HG03575 (cell line): Measurements from ENCODE around the gene BTBD9.

Experiments used
- ATAC-seq: cut with Tn5 transposase; IDR thresholded peaks from one replicate; pipeline ENCODE4 v1.9.1; 2021; ENCODE audit not compliant: unreplicated experiment, insufficient number of reproducible peaks, low FRiP score; ENCODE audit errors: extremely low read depth

Gene BTBD9

GRCh38 chr6:38305995-38306681 lies 333.6 kb downstream of the BTBD9 start:
- no peak for ATAC-seq

- no peak for ATAC-seq
Observed at GRCh38 chr6:38302838-38303237, 336.9 kb downstream of the BTBD9 start.

- no peak for ATAC-seq
Observed at GRCh38 chr6:38302081-38302480, 337.6 kb downstream of the BTBD9 start.

DNA sequence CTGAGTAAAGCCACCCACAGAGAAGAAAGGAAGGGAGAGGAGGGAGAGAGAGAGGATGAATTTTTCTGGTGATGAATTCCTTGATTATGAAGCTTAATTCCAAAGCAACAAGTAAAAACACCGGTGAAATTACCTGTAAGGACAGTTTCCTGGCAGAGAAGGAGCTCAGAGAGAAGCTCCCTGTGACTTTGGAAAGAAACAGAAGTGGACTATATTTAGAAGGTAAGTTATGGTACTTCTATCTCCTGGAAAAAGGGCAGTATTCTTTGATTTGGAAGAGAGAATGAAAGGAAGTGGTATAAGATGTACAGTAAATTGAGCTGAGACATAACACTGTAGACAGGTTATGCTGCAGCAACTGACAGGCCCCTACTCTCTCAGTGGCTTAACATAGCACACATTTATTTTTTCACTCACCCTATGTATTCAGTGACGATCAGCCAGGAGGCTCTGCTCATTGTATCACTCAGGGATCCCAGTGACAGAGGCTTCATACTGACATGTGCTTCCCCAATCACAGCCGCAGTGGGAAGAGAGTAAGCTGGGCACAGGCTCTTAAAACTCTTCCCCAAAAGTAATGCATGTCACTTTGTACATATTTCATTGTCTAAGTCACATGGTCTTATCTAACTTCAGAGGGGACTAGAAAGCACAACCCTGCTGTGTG lies 349.5 kb downstream of the BTBD9 start:
- no peak for ATAC-seq

GRCh38 chr6:38287487-38287886 lies 352.2 kb downstream of the BTBD9 start:
- ATAC-seq = no peak

DNA sequence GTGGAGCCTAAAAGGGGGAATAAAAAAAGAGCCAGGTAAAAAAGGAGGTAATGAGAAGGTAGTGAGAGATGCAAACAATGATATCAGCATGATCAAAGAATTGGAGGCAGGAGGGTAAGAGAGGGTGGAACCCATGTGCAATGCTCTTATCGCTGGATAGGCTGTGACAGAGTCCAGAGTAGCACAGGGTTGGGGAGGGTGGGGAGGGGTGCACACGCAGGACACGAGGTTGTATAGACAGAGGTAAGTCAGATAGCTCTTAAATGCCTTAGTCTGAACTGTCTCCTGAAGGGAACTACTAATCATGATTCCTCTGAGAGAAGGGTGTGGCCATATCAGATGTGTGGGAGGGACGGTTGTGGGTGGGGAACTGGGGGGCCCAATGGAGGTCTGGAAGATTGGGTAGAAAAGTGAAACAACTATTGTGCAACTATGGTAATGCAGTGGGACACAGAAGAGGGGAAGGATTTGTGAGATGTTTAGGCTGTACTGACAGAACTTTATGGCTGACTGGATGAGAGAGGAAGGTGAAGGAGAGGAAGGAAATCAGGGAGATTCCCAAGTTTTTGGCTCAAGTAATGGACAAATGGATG lies 354.8 kb downstream of the BTBD9 start:
- ATAC-seq = no peak

DNA sequence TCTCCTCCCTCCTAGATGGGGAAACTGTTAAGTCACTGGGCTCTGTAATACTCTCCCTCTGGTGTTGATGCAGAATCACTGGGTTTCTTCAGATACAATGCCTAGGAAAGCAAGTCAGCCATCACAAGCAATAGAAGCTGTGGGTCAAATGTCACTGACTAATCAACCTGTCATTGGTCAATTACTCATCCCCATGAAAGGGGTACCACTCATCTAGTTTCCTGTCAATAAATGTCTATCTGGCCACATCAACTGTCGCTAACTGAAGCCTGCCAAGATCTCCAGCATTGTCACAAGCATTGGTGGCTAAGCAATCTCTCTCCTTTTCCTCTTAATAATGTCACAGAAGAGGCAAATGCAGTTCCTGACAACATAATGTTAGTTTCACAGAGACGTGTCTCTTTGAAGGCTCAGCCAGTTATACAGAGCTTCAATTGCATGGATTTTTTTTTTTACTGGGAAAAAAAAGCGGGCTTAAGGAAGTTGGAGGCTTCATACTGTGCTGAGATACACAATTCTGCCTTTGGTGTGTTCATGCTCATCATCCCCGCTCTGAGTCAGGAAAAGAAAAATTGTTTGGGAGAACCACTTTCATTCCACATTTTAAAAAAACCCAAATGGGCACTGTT lies 355.9 kb downstream of the BTBD9 start:
- no peak for ATAC-seq

- ATAC-seq = no peak
Observed at GRCh38 chr6:38282911-38283310, 356.8 kb downstream of the BTBD9 start.

DNA sequence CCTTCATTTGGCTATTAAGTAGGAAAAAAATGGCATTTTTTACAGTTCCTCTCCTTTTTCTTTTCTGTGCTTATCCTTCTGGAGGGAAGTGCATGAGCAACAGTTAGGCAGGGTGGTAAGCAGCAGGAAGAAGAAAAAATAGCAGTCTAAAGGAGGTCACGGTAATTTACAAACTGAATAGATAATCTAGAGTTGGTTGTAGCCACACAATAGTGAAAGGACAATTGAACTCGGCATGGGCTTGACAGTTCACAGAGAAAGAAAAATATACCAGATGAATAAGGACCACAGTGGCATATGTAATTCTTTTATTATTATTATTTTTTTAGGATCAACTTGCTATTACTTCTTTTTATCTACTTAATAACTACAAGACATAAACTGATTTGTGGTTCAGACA lies 358.6 kb downstream of the BTBD9 start:
- ATAC-seq = no peak

DNA sequence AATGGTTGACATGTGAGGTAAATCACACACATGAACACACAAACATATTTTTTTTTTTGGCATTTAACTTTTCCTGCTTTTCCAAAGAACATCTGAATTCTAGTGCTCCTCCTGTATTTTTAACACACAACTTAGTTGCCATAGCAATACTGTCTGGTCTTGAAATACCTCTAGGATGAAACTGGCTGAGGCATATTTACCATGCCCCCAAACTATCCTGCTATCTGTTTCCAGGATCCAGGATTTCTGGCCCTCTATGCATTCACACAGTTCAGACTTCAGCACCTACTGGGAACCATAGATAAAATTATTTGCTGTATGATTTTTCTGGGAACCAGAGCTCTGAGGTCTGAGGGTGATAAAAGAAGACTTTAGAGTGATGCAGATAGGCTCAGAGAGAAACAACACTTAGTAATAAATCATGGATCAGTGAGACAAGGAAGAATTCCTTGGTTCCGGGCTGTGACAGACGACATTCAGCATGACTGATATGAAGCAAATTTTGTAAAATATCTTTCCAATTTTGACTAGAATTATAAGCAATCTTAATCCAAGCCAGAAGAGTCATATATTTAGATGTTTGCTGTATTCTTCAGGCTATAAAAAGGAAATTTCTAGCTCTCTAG lies 359.7 kb downstream of the BTBD9 start:
- no peak for ATAC-seq

- ATAC-seq = no peak
Observed at GRCh38 chr6:38279423-38279822, 360.3 kb downstream of the BTBD9 start.

DNA sequence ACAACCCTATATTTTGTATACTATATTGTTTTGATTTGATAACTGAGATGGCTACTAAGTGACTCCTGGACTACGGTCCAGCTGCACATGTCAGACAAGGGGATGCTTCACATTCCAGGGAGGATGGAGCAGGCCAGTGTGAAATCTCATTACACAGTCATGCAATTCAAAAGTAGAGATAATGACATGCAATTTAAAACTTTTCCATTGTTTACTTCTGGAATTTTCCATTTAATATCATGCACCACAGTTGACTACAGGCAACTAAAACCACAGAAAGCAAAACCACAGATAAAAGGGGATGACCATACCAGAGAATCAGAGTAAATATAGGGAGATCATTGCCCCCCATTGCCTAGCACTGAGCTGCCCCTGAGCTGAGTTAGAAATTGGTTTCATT lies 366.4 kb downstream of the BTBD9 start:
- ATAC-seq = no peak

DNA sequence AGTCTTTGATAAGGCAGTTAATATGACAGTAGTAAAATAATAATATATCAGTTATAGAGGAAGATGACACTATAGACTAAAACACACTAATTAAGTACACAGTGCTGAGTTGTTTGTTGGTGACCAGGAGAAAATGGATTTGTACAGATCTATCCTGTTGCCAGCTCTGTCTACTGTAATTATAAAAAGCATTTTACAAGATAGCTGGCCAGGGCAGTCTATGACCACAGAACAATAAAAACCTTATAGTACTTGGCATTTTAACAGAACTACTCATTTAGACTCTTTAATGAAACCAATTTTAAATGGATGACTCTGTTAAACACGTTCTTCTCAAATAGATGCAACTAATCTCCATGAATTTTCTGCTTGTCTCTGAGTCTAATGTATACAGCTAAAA lies 367.5 kb downstream of the BTBD9 start:
- no peak for ATAC-seq

DNA sequence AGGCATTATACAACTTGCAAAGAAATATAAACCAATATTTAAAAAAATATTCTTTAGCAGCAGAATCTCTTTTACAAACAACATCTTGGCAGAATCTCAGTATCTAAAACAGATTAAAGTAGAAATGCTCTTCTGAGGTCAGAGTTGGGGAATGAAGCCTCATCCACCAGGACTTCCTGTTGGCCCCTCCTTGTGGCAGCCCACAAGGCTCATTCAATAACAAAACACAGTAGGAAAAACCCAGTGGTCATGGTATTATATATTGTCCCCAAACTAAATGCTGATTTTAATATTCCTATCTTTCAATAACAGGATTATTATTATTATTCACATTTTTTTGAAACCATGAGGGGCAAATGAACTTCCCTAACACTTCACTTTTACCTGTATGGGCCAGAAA lies 368.6 kb downstream of the BTBD9 start:
- ATAC-seq = no peak

GRCh38 chr6:38270367-38270766 lies 369.4 kb downstream of the BTBD9 start:
- no peak for ATAC-seq

- no peak for ATAC-seq
Observed at GRCh38 chr6:38269461-38270172, 370.1 kb downstream of the BTBD9 start.

- no peak for ATAC-seq
Observed at GRCh38 chr6:38268342-38268741, 371.4 kb downstream of the BTBD9 start.

DNA sequence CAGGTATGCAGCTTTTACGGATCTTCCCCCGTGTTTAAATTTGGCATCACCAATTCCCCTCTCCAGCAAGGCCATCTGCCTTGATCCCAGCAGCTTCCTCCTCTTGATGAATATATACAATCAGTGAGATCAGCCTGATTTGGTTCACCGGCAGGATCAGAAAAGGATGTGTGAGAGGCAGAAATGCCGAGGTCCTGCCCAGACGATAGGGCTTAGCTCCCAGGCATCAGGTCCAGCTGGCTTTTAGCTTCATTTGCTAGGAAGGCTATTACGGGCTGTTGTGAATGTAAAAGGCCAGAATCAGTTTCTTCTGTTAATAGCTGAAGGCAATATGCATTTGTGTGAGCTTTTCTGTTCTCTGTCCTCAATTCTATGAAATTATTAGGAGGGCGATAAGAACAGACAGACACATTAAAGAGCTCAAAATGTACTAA lies 372.8 kb downstream of the BTBD9 start:
- ATAC-seq = no peak

- ATAC-seq = no peak
Observed at GRCh38 chr6:38264605-38265004, 375.1 kb downstream of the BTBD9 start.
